Activated T-cell treated with anti-CD3 and anti-CD28 coated beads, Interleukin-2, amount 50 U/mL, for 1 hour (primary cell): ENCODE results near the gene FUT1.
"Not testable (repeated sequence)": the region's sequence is repeated elsewhere in the genome, so short reads cannot be mapped to it uniquely, and the experiment has no call there.

Experiments
- DNase-seq: peaks from one replicate; pipeline ENCODE4 v3.0.0-alpha.2; 2020

Gene FUT1

GRCh38 chr19:48752496-48753365 is at the start of gene FUT1:
Gene FUT1, minus strand, starts transcription at chr19:48752641. Its CDS starts 1,360 bp downstream, at chr19:48751281.
- DNase-seq: peak; percentile 48

GRCh38 chr19:48799358-48800300 is 47.2 kb upstream of the FUT1 start:
- DNase-seq: no peak

DNA sequence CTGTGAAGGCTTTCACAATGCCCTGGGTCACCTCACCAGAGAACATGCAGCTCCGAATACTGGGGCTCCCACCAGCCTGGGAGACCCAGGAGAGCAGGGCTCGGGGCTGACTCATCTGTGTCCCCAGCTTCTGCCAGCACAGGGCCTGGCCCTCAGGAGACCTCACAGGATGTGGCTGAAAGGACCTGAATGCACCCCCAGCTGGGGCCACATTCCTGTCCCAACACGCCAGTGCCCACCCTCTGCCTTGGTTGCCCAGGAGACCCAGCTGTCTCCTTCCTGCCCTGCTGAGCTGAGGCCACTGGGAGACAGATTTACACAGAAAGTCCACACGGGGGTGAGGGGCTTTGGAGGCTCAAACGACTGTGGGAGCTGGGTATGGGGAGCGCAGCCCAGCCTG is 46.5 kb upstream of the FUT1 start:
- DNase-seq: no peak

DNA sequence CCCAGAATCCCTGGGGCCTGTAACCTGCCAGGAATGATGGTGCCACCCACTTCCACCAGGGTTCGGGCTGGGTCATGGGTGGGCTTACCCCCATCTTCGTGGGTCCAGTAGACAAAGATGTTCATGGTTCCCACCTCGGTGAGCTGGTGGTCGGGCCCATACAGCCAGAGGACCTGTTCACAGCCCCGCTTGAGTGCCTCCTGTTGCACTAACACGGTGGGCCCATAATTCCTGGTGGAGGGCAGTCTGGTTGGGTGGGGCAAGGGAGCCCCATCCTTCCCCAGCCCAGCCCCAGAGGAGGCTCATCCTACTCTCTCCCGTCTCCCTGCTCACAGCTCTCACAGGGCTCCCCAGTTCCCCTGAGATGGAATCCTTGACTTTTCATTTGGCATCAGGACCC is 44.7 kb upstream of the FUT1 start:
- DNase-seq: no peak

GRCh38 chr19:48796298-48797083 is 44.0 kb upstream of the FUT1 start:
- DNase-seq: no peak

- no peak for DNase-seq
Observed at GRCh38 chr19:48795685-48796070, 43.2 kb upstream of the FUT1 start.

DNA sequence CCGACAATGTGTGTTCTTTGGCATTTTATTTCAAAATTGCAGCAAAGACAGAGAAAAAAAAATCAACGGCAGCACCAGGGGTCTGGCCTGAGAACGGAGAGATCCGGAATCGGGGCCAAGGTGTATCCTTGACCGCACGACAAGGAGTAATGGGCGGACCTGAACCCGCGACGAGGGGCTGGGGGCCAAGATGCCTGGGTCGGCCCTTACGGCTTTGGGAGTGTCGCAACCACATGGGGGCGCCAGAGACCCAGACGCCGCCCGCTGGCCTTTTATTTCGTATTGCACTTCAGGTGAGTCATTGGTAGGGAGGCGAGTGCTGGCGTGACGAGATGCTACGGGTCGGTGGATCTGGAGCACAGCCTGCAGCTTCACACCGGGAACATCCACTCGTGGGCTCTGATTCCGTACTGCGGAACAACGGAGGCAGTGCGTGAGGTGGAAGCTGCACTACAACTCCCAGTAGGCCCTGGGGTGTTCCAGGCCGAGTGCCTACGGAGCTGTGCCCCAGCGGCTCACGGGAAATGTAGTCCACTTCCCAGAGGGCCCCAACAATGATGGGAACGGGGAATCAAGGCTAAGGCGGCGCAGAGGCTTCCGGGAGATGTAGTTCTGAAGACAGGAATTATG is 42.7 kb upstream of the FUT1 start:
- DNase-seq: peak; percentile 86

- no peak for DNase-seq
Observed at GRCh38 chr19:48794291-48794690, 41.9 kb upstream of the FUT1 start.

DNA sequence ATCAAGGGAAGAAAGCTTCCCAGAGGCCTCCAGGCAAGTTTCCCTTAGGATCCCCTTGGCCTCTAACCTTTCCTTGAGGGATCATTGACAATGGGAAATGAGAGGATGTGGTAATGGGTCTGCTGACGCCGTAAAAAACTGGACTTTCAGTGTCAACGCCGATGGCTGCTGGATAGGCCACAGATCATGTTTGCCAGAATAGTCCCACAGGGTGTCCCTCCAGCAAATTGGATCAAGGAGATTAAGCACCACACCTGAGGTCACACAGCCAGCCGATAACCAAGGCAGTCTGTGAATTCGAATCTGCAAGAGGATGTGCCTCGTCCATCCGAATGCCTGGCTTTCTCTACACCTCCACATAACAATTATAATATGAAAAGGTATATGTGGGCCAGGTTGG is 40.8 kb upstream of the FUT1 start:
- no peak for DNase-seq

GRCh38 chr19:48787331-48787730 is 34.9 kb upstream of the FUT1 start:
- not testable (repeated sequence) for DNase-seq

DNA sequence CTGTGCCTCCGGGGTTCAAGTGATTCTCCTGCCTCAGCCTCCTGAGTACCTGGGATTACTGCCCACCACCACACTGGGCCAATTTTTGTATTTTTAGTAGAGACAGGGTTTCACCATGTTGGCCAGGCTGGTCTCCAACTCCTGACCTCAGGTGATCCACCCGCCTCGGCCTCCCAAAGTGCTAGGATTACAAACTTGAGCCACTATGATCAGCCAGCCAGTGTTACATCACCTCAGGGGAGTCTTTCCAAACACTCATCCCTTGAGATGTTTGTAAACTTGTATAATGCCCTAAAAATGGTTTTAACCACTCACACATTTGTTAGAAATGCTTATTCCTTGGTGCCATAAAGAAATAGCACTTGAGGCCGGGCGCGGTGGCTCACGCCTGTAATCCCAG is 34.0 kb upstream of the FUT1 start:
- DNase-seq: not testable (repeated sequence)

GRCh38 chr19:48784527-48784926 is 32.1 kb upstream of the FUT1 start:
- no peak for DNase-seq

DNA sequence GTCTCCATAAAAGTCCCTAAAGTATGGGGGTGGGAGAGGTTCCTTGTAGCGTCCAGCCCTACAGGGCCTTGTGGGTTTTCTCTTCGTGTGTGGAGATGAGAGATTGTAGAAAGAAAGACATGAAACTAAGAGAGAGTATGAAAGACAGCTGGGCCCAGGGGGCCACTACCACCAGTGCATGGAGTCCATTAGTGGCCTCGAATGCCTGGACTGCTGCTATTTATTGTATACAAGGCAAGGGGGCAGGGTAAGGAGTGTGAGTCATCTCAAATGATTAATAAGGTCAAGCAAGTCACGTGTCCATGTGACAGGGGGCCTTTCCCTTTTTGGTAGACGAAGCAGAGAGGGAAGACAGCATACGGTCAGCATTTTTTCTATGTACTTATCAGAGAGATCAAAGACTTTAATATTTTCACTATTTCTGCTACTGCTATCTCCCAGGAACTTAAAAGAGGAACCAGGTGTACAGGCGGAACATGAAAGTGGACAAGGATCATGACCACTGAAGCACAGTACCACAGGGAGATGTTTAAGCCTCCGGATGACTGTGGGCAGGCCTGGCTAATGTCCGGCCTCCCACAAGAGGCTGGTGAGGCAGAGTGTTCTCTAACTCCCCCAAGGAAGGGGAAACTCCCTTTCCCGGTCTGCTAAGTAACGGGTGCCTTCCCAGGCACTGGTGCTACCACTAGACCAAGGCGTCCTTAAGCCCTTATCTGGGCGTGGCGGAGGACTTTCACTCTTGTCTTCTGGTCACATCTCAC is 28.4 kb upstream of the FUT1 start:
- DNase-seq: no peak

DNA sequence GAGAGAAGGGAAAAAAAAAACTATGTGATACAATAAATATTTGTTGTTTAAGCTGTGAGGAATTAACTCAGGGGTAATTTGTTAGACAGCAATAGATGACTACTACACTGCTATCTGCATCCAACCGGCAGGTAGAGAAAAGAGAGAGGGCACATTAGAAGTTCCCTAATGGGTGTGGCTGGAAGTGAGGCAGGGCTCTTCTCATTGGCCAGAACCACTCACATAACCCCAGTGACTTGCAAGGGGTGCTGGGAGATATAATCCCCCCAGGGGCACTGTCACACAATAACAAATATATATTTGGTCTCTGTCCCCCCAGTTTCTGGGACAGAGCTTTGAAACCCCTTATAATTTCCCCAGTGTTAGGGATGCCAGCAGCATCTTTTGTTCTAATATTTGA is 27.2 kb upstream of the FUT1 start:
- DNase-seq: no peak

DNA sequence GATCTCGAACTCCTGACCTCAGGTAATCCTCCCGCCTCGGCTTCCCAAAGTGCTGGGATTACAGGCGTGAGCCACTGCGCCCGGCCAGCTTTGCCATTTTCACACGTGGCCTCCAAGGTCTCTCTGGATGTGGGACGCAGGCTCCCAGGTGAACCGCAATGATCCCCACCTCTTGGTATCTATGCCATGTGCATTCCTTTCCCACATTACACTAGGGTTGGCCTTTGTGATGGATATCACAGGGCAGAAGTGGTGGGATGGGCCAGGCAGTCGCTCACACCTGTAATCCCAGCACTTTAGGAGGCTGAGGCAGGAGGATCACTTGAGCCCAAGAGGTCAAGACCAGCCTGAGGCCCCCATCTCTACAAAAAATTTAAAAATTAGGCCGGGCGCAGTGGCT is 25.3 kb upstream of the FUT1 start:
- DNase-seq: no peak

DNA sequence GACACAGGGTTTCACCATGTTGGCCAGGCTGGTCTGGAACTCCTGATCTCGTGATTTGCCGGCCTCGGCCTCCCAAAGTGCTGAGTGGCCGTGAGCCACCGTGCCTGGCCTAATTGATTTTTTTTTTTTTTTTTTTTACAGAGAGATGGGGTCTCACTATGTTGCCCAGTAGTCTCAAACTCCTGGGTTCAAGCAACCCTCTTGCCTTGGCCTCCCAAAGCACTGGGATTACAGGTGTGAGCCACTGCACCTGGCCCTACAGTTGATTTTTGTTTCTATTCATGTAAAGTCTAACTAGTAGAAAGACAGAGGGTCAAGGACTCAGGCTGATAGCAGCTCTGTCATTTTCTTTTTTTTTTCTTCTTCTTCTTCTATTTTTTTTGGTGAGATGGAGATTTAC is 24.7 kb upstream of the FUT1 start:
- DNase-seq: no peak

- DNase-seq: no peak
Observed at GRCh38 chr19:48772503-48772953, 20.1 kb upstream of the FUT1 start.

DNA sequence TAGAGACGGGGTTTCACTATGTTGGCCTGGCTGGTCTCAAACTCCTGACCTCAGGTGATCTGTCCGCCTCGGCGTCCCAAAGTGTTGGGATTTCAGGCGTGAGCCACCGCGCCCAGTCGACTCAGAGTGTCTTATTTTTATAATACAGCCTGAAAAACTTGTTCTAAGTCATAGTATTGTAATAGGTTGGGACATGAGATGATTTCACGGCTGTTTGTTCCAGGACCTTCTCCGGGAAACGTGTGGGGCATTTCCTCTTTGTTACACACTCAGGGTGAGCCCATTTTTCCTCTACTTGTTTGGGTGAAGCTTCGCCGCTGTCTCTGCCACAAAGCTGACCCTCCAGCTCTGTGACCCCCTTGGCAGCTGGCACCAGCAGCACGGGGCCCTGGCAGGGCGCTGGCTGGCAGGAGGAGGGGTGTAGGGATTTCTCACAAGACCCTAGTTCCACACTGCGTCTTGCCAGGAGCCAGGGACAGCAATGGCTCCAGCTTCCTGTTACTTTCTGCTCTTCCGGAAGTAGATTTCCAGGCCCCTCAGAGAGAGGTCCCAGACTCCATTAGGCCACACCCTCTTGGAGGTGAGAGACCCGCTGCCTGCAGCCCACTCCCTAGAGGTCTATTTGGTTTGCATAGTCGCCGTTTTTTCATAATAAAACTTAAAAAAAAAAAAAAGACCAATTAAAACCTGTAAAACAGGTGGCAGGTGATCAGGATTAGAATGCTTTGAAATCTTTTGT is 18.5 kb upstream of the FUT1 start:
- DNase-seq: no peak

DNA sequence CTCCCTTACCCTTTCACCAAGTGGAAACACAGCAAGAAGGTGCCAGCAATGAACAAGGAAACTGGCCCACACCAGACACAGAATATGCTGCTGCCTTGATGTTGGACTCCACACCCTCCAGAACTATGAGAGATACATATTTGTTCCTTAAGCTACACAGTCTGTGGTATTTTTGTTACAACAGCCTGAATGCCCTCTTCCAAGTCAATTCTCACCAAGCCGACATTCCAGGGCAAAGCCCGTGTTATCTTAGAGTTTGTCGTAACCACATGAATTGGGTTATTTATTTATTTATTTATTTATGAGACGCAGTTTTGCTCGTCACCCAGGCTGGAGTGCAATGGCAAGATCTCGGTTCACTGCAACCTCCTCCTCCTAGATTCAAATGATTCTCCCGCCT is 17.8 kb upstream of the FUT1 start:
- no peak for DNase-seq

DNA sequence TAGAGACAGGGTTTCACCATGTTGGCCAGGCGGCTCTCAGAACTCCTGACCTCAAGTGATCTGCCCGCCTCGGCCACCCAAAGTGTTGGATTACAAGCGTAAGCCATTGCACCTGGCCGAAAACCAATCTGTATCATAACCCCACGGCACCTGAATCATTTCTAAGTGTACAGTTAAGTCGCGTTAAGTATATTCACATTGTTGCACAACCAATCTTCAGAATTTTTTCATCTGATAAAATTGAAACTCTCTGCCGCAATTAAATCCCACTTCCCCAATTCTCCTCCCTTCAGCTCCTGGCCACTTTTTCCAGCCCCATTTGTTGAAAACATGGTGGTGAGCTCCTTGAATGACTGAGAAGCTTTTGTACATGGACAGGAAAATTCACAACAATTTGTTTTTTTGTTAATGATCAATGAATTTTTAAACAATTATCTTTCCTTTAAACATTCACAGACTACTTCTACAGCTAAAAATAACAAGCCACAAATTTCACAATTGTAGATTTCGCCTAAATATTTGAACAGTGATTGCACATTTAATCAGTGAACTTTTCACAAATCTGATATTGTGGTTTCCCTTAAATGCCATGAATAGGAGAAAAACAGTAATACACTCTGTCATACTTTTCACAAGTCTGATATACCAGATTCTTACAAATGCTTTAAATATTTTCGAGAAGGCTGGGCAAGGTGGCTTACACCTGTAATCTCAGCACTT is 16.7 kb upstream of the FUT1 start:
- DNase-seq: no peak
